Subcutaneous abdominal adipose tissue (tissue), 5 donors: ENCODE measurements around the gene FER.

Source experiments
- H3K27ac ChIP-seq: one replicate; pipeline ENCODE4 v1.7.0; 2013; ENCODE audit warnings: low read depth, mild to moderate bottlenecking, inconsistent platforms, low read length, moderate library complexity
- H3K27me3 ChIP-seq, 5 donors: one replicate each; pipeline ENCODE4 v1.7.0; 2013; ENCODE audit warnings: low read length in 5 of 5, inconsistent platforms in 1 of 5; ENCODE audit not compliant: control insufficient read depth in 5 of 5, insufficient read depth in 4 of 5
- H3K36me3 ChIP-seq, 5 donors: one replicate each; pipeline ENCODE4 v1.7.0; 2013; ENCODE audit warnings: low read length in 5 of 5; ENCODE audit not compliant: control insufficient read depth in 5 of 5, insufficient read depth in 5 of 5
- H3K4me1 ChIP-seq, 5 donors: one replicate each; pipeline ENCODE4 v1.7.0; 2013; ENCODE audit warnings: low read length in 5 of 5, mild to moderate bottlenecking in 3 of 5, moderate library complexity in 1 of 5; ENCODE audit not compliant: control insufficient read depth in 5 of 5, insufficient read depth in 5 of 5
- H3K4me3 ChIP-seq, 5 donors: one replicate each; pipeline ENCODE4 v1.7.0; 2013; ENCODE audit warnings: low read length in 5 of 5, low read depth in 1 of 5
- H3K9ac ChIP-seq, 5 donors: one replicate each; pipeline ENCODE4 v1.7.0; 2013; ENCODE audit warnings: low read length in 5 of 5, mild to moderate bottlenecking in 4 of 5, moderate library complexity in 3 of 5
- H3K9me3 ChIP-seq, 5 donors: one replicate each; pipeline ENCODE4 v1.7.0; 2013; ENCODE audit warnings: low read length in 5 of 5; ENCODE audit not compliant: control insufficient read depth in 5 of 5
- donor health status: healthy.
- donor health status: healthy.
- donor health status: healthy.
- donor health status: healthy.
- donor health status: healthy.

FER gene

DNA sequence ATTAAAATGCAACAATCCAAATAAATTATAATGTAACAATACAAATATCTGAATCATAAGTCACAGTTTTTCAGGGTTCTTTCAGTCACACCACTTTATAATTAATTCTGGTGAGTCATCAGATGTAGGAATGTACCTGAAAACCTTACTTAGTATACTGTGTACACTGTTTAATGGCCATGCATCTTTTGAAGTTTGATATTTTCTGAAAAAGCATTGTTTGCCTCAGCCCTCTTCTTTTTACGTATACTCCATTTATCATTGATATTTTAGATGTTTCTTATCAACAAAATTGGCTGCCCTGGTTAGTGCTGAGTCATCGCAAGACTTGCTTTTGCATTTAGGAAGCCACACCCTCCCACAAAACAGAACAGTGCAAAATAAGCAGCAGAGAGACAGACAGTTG lies 443.5 kb downstream of the FER start:
- no peak overlapping the region for H3K9ac ChIP-seq
- no peak overlapping the region for H3K27ac ChIP-seq
- H3K9me3 ChIP-seq, result no peaks in the 10 kb centered on the region
- no peak overlapping the region for H3K4me3 ChIP-seq
- H3K4me1 ChIP-seq, result peaks cover 0 to 20% (median 4%) of the 10 kb centered on the region in 5 donors
- peaks cover 18 to 25% (median 20%) of the 10 kb centered on the region in 5 donors for H3K36me3 ChIP-seq
- H3K27me3 ChIP-seq, result no peaks in the 10 kb centered on the region

GRCh38 chr5:109192027-109192426 lies 444.3 kb downstream of the FER start:
- H3K4me1 ChIP-seq, result peaks cover 0 to 26% (median 8%) of the 10 kb centered on the region in 5 donors
- H3K4me3 ChIP-seq, result no peak overlapping the region
- no peaks in the 10 kb centered on the region for H3K27me3 ChIP-seq
- no peaks in the 10 kb centered on the region for H3K9me3 ChIP-seq
- H3K9ac ChIP-seq, result no peak overlapping the region
- H3K36me3 ChIP-seq, result peaks cover 12 to 18% (median 16%) of the 10 kb centered on the region in 5 donors
- H3K27ac ChIP-seq, result no peak overlapping the region

GRCh38 chr5:109192555-109193281 lies 445.0 kb downstream of the FER start:
- no peak overlapping the region for H3K27ac ChIP-seq
- H3K9ac ChIP-seq, result no peak overlapping the region
- no peaks in the 10 kb centered on the region for H3K27me3 ChIP-seq
- H3K4me1 ChIP-seq, result peaks cover 0 to 26% (median 8%) of the 10 kb centered on the region in 5 donors
- no peaks in the 10 kb centered on the region for H3K9me3 ChIP-seq
- H3K4me3 ChIP-seq, result no peak overlapping the region
- peaks cover 6 to 11% (median 9%) of the 10 kb centered on the region in 5 donors for H3K36me3 ChIP-seq

DNA sequence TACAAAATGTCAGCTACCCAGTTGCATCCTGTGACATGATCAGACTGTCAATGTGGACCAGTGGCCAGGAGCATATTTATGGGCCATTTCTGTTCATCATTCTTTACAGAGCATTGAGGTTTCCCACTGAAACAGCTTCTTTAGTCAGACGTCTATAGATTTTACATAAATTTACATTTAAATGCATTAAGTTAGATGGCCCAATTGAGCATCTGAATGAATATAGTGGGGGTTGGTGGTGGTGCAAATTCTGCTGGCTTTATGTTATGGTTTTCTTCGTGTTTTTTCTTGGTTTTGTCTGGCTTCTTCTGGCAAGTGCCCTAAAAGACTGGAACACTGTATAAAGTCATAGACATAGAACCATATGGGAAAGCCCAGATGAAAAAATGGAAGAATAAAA lies 448.0 kb downstream of the FER start:
- Histone ChIP-seq H3K27me3 (no peaks in the 10 kb centered on the region), H3K4me1 (peaks cover 0 to 38% (median 16%) of the 10 kb centered on the region in 5 donors), H3K9ac (no peak overlapping the region), H3K4me3 (no peak overlapping the region), H3K36me3 (peaks cover 0 to 2% (median 0%) of the 10 kb centered on the region in 5 donors), H3K9me3 (no peaks in the 10 kb centered on the region), H3K27ac (no peak overlapping the region)

DNA sequence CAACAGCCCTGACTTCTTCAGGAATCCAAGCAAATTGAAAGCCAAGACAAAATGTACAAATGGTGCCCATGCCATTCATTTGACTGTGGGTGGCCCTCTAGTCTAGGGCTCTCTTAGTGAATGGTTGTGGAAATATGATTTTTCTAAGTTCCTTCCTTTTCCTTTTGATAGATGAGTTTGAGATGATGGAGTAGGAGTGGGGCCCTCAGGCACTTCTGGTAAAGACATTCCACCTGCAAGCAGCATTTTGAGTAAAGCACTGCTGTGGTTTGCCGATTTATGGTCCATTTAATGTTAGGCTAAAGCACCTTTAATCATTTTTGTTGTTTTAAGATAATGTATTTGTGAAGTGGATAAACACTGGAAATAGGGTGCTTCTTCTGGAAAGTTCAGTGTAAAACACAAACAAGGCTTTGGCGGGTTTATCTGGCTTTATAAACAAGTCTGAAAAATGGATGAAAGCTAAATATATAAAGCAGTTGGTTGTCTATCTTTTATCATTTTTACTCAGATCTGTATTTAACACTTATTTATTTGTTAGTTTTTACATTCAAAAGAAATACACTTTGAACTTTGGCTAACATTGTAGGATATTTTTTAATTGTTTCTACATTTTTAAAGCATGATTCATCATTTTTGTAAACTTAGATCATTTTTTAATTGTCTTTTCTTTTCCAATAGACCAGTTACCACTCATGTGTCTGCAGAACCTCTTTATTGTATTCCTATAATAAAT lies 448.6 kb downstream of the FER start:
- Histone ChIP-seq H3K4me3 (no peak overlapping the region), H3K27ac (no peak overlapping the region), H3K27me3 (no peaks in the 10 kb centered on the region), H3K4me1 (peaks cover 0 to 36% (median 14%) of the 10 kb centered on the region in 5 donors), H3K36me3 (peaks cover 0 to 2% (median 0%) of the 10 kb centered on the region in 5 donors), H3K9me3 (no peaks in the 10 kb centered on the region), H3K9ac (no peak overlapping the region)

DNA sequence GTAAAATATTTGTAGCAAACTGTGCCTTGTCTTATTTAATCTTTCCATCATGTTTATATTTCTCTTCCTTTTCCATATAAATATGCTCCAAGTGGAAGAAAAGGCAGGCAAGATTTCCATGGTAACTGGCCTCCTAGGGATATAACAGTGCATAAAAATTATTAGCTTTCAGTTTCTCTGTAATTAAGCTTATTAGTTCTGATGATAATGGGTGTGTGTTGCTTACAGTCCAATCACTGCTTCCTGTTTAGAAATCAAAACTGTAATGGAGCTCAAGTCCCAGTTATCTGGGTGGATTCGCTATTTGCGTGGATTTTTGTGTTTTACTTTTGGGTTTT lies 449.1 kb downstream of the FER start:
- Histone ChIP-seq H3K9ac (no peak overlapping the region), H3K9me3 (no peaks in the 10 kb centered on the region), H3K36me3 (peaks cover 0 to 2% (median 0%) of the 10 kb centered on the region in 5 donors), H3K27me3 (no peaks in the 10 kb centered on the region), H3K4me3 (no peak overlapping the region), H3K27ac (no peak overlapping the region), H3K4me1 (peaks cover 0 to 30% (median 12%) of the 10 kb centered on the region in 5 donors)

DNA sequence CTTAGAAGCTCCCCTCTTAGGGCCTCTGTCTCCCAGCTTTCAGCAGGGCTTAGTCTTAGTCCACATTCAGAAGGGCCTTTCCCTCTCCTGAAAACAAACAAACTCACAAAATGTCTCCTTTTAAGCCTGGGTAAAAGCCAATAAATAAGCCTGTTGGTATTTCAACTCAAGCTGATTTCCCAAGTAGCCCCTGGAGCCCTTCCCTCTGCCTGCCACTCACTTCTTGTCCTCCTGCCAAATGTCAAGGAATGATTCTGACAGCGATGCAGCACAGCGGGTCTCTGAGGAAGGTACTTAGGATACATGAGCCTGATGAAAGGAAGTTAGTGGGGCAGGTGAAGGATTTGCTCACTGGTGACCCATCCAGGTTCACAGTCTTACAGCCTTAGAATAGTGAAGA lies 451.6 kb downstream of the FER start:
- no peak overlapping the region for H3K9ac ChIP-seq
- H3K9me3 ChIP-seq, result peaks cover 0 to under 1% (median 0%) of the 10 kb centered on the region in 5 donors
- no peak overlapping the region for H3K27ac ChIP-seq
- no peaks in the 10 kb centered on the region for H3K27me3 ChIP-seq
- H3K4me3 ChIP-seq, result no peak overlapping the region
- H3K36me3 ChIP-seq, result no peaks in the 10 kb centered on the region
- peaks cover 0 to 23% (median 12%) of the 10 kb centered on the region in 5 donors for H3K4me1 ChIP-seq

- H3K36me3 ChIP-seq, result no peaks in the 10 kb centered on the region
- no peak overlapping the region for H3K4me3 ChIP-seq
- H3K27ac ChIP-seq, result no peak overlapping the region
- H3K27me3 ChIP-seq, result no peaks in the 10 kb centered on the region
- peaks cover 0 to 8% (median 7%) of the 10 kb centered on the region in 5 donors for H3K9me3 ChIP-seq
- no peak overlapping the region for H3K9ac ChIP-seq
- peaks cover 0 to 19% (median 12%) of the 10 kb centered on the region in 5 donors for H3K4me1 ChIP-seq
Measured at GRCh38 chr5:109199799-109200620, 452.3 kb downstream of the FER start.

- Histone ChIP-seq H3K27me3 (no peaks in the 10 kb centered on the region), H3K9ac (no peak overlapping the region), H3K4me1 (peaks cover 0 to 5% (median 0%) of the 10 kb centered on the region in 5 donors), H3K36me3 (no peaks in the 10 kb centered on the region), H3K4me3 (no peak overlapping the region), H3K9me3 (peaks cover 0 to 2% (median 0%) of the 10 kb centered on the region in 5 donors), H3K27ac (no peak overlapping the region)
Measured at GRCh38 chr5:109215040-109215439, 467.3 kb downstream of the FER start.
